GM18505 (cell line): Measurements from ENCODE around the gene CARD18.

Source experiments
- ATAC-seq: cut with Tn5 transposase; IDR thresholded peaks from one replicate; pipeline ENCODE4 v1.9.1; 2021; ENCODE audit not compliant: unreplicated experiment
- POLR2A ChIP-seq: IDR thresholded peaks from 4 replicates; pipeline ENCODE4 v1.6.1; 2011; ENCODE audit warnings: borderline replicate concordance; ENCODE audit not compliant: insufficient read depth, insufficient read length; ENCODE audit errors: extremely low read depth

The CARD18 gene, protein sequence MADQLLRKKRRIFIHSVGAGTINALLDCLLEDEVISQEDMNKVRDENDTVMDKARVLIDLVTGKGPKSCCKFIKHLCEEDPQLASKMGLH

DNA sequence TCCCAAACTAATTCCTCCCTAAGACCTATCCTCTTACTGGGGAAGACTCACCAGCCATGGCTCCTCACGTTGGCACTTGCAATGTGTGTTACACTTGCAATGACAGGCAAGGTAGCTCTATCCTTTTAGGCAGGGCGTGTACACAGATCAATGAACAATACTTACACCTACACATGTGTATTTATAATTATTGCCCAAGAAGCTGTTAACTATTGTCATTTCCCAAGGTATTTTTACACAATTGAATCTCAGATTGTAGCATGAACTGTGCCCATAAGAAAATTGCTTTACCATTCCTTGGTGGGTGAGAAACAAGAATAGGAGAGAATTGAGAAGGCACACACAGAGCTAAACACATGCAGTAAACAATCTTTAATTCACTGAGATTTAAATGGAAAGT, at the start of gene CARD18:
CARD18 (minus strand) TSS at position 101 of the 400 bp plus-strand sequence; CDS start at position 58, 43 bp downstream.
- no peak for ATAC-seq
- TF ChIP-seq POLR2A: no peak

DNA sequence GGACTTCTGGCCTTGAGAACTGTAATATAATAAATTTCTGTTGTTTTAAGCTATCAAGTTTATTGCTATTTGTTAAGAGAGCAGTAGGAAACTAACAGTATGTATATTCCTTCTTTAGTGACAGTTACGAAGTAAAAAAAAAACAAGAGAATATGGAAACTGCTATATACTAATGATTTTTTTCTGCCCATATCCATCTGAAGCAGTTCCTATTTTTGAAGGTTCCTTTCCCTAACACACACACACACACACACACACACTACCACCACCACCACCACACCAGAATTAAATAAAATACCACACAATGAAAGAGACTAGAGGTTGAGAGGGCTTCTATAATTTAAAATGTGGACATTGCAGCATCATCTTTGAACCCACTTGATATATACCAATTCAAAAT, 44.4 kb upstream of the CARD18 start:
- ATAC-seq: no peak
- no peak for TF ChIP-seq POLR2A

DNA sequence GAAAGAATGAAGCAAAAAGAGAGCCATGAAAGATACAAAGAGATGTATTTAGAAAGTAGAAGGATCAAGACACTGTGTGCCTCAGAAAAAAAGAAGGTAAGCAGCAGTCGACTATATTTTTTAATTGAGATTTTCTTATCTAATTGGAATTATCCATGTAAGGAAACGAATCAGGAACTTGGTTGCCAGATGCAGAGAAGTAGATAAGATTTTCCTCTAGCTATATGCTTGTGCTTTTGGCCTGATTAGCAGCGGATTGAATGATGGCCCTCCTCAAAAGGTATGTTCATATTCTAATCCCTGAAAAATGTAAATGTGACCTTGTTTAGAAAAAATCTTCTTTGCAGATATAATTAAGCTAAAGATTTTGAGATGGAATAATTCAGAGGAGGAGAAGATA, 43.9 kb upstream of the CARD18 start:
- no peak for TF ChIP-seq POLR2A
- no peak for ATAC-seq

DNA sequence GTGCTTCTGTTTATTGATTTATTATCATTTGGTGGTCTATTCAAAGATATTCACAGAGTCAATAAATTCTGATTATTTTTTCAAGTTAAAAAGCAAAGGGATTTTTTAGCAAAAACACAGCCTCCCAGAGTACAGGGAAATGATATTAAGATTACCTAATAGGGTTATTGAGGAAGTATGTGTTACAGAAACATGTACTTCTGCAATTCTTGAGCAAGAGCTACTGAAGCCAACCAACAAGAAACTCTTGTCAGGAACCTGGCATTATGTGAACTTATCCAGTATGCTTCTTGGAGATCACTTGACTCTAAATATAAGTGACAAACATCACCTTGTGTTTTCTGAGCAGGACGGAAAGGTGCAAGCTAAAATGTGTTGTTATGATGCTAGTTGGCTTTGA, 42.0 kb upstream of the CARD18 start:
- no peak for TF ChIP-seq POLR2A
- no peak for ATAC-seq

DNA sequence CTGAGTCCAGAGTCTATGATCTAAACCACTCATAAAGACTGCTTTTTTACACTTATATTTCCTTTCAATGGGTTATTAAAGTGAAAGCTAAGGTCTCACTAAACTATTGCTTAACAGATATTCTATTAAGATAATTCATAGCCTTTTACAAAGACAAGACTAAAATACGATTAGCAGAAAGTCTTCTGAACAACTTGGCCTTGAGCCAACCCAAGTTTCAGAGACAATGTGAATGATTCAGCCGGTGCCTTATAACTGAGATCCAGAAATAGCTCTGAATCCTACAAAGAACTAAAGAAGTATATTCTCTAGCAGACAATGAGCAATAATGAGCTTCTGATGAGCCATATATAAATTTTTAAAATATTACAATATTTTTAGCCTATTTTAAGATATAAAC, 41.5 kb upstream of the CARD18 start:
- no peak for ATAC-seq
- TF ChIP-seq POLR2A: no peak

DNA sequence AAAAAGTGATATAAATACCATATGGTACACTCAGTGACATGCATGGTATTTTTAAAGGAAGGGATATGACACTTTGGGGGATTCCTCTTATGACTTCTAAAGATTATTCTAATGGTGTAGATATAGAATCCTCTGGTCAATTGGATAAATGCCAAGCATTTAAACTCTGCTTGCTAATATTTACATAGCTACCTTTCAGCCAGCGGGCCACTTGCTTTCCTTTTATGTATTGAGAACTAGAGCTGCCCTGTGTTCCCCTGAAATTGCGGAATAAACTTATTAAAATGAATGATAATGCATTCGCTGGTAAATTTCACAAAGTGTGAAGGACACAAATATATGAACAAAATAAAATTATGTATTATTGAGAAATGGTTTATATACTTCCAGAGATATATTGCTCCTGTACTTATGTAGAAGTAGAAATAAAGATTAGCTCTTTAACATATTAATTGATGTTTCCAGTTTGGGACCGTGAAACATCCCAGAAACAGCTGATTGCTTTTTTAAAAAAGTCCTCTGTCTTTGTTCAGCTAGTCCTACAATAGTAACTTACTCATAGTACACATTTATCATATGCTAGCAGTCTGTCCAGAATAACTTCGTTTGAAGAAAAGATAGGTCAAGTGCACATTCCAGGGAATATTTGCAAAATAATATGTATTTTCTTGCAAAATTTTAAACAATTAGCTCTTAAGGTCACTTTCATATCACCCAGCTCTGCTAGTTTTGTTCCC, 40.1 kb upstream of the CARD18 start:
- TF ChIP-seq POLR2A: no peak
- no peak for ATAC-seq

DNA sequence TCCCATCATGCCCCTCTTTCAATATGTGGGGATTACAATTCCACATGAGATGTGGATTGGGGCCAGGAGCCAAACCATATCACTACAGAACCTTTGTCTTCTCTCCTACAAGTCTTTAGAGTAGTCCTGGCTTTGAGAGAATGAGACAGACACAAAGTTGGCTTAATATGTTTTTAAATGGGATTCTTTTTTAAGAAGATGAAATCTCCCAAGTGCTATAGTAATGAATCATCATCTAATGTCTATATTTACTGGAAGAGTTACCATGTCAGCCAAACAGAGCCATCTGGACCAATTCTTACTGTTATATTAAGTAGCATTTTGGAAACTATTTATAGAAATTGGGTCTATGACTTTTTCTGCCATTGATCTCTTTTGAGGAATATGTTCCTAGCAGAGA, 38.1 kb upstream of the CARD18 start:
- no peak for ATAC-seq
- no peak for TF ChIP-seq POLR2A

DNA sequence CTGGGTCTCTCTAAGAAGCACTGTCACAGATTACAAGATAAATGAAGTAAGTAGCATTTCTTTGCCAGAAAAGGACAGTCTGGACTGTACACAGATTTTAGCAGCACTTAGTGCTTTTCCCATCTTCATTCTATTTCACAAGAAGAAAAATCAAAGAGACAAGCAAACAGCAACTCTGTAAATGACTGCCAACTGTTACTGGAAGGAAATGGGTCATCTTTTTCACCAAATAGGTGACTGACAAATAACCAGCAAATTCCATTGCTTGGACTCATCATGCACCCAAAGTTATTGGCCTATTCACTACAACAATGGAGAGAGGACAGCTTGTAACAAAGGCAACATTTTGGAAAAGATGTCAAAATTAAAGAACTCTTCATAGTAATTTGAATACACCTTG, 28.9 kb upstream of the CARD18 start:
- TF ChIP-seq POLR2A: no peak
- no peak for ATAC-seq

DNA sequence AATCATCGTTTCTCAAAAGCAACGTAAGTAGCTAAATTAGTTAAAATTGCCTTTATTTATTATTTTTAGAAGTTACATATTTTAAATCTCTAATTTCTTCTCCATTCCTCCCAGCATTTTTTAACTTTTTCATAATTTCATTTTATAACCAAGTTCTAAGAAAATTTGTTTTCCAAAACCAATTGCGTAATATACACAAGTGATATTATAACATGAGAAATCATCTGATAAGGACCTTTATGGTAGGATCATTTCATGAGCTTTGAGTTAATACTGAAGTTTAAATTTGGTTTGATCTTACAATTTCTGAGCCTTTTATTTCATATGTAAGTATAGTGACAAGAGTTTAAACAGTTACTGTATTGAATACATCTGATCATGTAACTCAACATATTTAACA, 27.7 kb upstream of the CARD18 start:
- no peak for TF ChIP-seq POLR2A
- no peak for ATAC-seq

DNA sequence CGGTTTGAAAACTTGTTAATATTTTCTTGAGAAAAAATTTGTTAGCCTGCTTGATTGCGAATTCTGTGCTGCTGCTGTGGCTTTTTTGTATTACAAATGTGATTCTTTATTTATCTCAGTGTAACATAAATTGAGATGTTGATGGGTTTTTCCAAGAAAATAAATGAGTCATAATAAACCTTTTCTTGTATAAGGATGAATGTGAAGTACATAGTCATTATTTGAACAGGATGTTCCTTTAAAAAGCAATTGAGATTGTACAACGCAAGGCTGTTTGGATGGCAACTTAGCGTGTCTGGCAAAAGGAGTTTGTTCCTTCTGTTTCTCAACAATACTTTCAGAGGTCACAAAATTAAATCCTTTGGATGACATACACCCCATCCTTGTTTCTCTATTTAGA, 24.6 kb upstream of the CARD18 start:
- no peak for TF ChIP-seq POLR2A
- no peak for ATAC-seq

DNA sequence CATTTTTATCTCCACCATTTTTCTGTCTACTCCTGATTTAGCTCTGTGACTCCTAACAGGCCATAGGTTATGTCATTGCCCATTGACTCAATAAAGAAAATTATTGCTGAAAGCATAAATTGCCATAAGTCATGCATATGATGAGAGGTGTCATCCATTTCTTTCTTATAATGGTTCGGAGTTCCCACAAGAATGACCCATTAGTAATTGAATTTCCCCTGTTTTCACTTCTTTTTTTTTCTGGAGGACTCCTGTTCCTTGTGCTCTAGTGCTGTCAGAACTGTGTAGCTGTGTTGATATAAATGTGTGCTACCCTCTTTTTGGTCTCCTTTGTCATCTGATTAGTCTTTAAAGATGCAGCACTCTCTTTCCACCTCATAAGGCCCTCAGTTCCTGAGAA, 22.9 kb upstream of the CARD18 start:
- no peak for TF ChIP-seq POLR2A
- ATAC-seq: no peak

DNA sequence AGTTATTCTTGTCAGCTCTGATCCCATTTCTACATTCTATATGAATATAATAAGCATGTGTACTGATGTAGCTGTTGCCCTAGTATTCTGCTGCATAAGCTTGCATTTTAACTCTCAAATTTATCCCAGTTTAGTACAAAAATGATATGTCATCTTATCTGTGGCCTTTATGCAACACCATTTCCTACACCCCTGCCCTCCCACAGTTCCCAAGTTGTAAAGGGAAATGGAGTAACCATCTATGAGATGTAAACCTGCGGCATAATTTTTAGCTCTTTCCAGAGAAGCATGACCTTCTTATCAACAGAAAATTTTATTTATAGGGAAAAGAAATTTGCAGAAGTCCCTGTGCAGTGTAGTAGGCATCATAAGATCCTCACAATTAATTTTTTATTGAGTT, 18.9 kb upstream of the CARD18 start:
- ATAC-seq: no peak
- TF ChIP-seq POLR2A: no peak

DNA sequence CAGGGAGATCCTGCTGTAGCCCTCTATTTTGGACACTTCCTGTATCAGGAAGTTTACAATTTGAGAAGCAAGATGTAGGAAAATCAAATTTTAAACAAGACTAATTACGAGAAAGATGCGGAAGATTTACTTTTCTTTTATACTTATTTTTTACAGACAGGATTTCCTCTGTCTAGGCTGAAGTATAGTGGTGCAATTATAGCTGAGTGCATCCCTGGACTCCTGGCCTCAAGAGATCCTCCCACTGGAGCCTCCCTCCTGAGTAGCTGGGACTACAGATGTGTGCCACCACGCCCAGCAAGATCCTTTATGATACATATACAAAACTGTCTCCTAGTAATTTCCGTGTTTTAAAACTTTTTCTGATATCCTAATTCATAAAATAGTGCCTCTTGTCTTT, 17.2 kb upstream of the CARD18 start:
- no peak for ATAC-seq
- no peak for TF ChIP-seq POLR2A

DNA sequence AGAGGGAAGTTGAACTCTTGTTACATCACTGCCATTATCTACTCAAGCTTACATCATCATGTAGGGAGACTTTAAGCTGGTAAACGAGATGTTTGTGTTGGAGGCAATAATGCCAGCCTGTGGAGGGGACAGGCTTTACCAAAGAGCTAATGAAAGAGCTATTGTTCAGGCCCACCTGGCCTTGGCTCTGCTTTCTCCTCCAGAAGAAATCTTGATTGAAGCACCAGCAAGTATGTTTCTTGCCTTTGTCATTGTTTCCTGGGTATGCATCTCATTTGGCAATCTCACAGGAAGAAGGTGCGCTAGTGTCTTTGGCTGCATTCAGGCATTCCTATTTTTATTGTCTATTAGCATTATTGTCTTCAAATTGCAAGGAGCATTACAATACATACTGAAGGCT, 16.7 kb upstream of the CARD18 start:
- ATAC-seq: no peak
- no peak for TF ChIP-seq POLR2A

DNA sequence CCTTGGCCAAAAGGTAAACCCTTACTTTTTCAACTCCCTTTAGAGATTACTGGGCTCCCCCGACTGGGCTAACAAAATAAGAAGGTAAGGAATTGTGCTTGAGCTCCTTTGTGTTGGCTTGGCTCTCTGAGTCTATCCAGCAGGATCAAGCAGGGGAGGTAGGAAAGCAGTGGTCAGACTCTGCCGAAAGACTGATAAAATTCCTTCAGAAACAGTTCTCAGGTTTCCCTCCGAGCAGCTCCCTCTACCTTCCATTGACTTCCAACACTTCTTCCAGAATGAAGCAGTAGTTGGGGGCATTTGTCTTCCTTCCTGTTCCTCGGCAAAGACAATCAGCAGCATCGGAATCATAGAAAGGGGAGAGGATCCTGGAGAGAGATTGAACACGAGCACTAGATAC, 16.1 kb upstream of the CARD18 start:
- no peak for ATAC-seq
- no peak for TF ChIP-seq POLR2A

DNA sequence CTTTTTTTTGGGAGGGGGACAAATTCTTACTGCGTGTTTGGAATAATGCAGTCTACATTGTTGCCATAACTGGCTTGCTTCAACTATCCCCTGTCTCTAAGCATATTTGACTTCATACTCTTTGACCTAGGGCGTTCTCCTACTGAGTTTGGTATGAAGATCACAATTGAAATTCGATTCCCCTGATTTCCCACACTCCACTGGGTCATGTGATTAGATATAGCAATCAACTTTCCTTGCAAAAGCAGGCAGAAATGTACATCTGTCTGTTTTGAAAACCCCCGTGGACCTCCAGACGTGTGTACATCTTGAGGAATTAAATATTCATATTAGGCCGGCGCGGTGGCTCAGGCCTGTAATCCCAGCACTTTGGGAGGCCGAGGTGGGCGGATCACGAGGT, 13.8 kb upstream of the CARD18 start:
- ATAC-seq: no peak
- TF ChIP-seq POLR2A: no peak

DNA sequence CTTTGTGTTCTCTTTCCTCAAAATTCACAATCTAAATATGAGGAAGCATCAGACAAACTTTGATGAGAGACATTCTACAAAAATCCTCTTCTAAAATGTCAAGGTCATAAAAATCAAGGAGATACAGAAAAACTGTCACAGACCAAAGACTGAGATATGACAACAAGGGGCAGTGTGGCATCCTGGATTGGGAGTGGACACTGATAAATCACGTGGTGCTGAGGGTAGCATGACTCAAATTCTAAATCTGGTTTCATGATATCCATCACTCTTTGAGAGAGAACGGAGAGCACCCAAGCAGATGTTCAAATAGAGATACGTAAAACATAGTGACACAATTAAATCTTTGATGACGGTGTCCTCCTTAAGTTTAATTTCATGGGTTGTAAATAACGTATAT, 13.0 kb upstream of the CARD18 start:
- no peak for ATAC-seq
- no peak for TF ChIP-seq POLR2A
